ENCODE results near the gene LTBP3. TPM values are rescaled to one million over a fixed set of nuclear protein-coding genes. Genes with fewer than 3 reads are reported as not detected.
A peak's percentile ranks its signal among the peaks of the same experiment; 100 is the strongest.

LTBP3 gene
- total and polyA plus RNA-seq, 9 of the 15 experiments (the other 6 are each of a cell fraction or from before 2014, with no cell fraction given), result 0.06 to 20.5 (median 4.8) TPM

DNA sequence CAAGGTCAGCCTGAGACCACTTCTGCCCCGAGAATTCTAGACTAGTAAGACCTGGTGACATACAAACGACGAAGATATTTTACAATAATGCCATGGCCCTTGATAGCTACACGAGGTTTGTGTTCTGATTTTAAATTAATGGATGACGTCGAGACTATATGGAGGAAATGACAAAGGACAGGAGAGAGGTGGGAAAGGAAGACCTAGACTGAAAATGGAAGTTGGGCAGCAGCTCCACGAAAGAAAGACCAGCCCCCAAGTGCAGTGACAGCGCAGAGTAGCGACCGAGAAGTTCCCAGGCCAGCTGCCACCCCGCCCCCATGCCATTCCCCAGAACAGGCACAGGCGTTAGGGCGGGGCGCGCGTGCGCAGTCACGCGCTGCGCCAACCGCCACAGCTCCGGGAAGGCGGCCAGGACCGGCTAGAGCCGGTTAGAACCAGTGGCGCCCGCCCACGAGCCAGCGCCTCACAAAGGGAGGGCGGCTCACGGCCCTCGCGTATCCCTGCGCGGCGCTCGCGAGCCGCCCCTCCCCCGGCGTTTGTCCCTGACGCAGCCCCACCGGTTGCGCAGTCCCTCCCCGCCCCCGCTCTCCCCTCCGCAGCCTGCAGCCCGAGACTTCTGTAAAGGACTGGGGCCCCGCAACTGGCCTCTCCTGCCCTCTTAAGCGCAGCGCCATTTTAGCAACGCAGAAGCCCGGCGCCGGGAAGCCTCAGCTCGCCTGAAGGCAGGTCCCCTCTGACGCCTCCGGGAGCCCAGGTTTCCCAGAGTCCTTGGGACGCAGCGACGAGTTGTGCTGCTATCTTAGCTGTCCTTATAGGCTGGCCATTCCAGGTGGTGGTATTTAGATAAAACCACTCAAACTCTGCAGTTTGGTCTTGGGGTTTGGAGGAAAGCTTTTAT lies 60.8 kb downstream of the LTBP3 start (continued):
- TF ChIP-seq HSF4 (CRISPR knock-in tag; IDR thresholded peaks at IDR 0.05; ENCODE audit: borderline replicate concordance), result no peak
- TF ChIP-seq, protein P1, sequence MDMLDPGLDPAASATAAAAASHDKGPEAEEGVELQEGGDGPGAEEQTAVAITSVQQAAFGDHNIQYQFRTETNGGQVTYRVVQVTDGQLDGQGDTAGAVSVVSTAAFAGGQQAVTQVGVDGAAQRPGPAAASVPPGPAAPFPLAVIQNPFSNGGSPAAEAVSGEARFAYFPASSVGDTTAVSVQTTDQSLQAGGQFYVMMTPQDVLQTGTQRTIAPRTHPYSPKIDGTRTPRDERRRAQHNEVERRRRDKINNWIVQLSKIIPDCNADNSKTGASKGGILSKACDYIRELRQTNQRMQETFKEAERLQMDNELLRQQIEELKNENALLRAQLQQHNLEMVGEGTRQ (CRISPR knock-in tag; IDR thresholded peaks at IDR 0.05), result peak; percentile 43; the same call in 1 of the 2 replicates
- TF ChIP-seq, protein P2, sequence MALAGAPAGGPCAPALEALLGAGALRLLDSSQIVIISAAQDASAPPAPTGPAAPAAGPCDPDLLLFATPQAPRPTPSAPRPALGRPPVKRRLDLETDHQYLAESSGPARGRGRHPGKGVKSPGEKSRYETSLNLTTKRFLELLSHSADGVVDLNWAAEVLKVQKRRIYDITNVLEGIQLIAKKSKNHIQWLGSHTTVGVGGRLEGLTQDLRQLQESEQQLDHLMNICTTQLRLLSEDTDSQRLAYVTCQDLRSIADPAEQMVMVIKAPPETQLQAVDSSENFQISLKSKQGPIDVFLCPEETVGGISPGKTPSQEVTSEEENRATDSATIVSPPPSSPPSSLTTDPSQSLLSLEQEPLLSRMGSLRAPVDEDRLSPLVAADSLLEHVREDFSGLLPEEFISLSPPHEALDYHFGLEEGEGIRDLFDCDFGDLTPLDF (CRISPR knock-in tag; IDR thresholded peaks at IDR 0.05), result peak; percentile 66; the same call in 1 of the 2 replicates
- no peak for TF ChIP-seq ZNF785 (CRISPR knock-in tag; IDR thresholded peaks at IDR 0.05)
- peak; percentile 27 for TF ChIP-seq HDAC3 (IDR thresholded peaks at IDR 0.05; ENCODE audit: borderline replicate concordance, partially characterized antibody)
- TF ChIP-seq ZNF175 (CRISPR knock-in tag; IDR thresholded peaks at IDR 0.05; ENCODE audit: low read depth), result peak; percentile 14; the same call in 1 of the 2 replicates
- no peak for TF ChIP-seq RB1 (IDR thresholded peaks at IDR 0.05; ENCODE audit: low read depth)
- TF ChIP-seq, protein P3, sequence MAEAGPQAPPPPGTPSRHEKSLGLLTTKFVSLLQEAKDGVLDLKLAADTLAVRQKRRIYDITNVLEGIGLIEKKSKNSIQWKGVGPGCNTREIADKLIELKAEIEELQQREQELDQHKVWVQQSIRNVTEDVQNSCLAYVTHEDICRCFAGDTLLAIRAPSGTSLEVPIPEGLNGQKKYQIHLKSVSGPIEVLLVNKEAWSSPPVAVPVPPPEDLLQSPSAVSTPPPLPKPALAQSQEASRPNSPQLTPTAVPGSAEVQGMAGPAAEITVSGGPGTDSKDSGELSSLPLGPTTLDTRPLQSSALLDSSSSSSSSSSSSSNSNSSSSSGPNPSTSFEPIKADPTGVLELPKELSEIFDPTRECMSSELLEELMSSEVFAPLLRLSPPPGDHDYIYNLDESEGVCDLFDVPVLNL (CRISPR knock-in tag; IDR thresholded peaks at IDR 0.05; ENCODE audit: low read depth), result no peak
- TF ChIP-seq CBX2 (IDR thresholded peaks at IDR 0.05; ENCODE audit: insufficient read depth, low read length, poor library complexity, severe bottlenecking), result no peak
- peak; percentile 76 to 93; a peak in 3 of 4 replicates for TF ChIP-seq SIN3A (IDR thresholded peaks at IDR 0.05; ENCODE audit: borderline replicate concordance in 2 of 2, control insufficient read depth in 1 of 2, low read depth in 2 of 2, low read length in 2 of 2)
- TF ChIP-seq, protein P4, sequence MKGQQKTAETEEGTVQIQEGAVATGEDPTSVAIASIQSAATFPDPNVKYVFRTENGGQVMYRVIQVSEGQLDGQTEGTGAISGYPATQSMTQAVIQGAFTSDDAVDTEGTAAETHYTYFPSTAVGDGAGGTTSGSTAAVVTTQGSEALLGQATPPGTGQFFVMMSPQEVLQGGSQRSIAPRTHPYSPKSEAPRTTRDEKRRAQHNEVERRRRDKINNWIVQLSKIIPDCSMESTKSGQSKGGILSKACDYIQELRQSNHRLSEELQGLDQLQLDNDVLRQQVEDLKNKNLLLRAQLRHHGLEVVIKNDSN (CRISPR knock-in tag; IDR thresholded peaks at IDR 0.05), result peak; percentile 63
- no peak for TF ChIP-seq SMAD2 (IDR thresholded peaks at IDR 0.05; ENCODE audit: low read depth, low read length)
- no peak for TF ChIP-seq XRCC4 (IDR thresholded peaks at IDR 0.05; ENCODE audit: extremely low read depth, insufficient read depth, insufficient read length)
- TF ChIP-seq, protein P5, sequence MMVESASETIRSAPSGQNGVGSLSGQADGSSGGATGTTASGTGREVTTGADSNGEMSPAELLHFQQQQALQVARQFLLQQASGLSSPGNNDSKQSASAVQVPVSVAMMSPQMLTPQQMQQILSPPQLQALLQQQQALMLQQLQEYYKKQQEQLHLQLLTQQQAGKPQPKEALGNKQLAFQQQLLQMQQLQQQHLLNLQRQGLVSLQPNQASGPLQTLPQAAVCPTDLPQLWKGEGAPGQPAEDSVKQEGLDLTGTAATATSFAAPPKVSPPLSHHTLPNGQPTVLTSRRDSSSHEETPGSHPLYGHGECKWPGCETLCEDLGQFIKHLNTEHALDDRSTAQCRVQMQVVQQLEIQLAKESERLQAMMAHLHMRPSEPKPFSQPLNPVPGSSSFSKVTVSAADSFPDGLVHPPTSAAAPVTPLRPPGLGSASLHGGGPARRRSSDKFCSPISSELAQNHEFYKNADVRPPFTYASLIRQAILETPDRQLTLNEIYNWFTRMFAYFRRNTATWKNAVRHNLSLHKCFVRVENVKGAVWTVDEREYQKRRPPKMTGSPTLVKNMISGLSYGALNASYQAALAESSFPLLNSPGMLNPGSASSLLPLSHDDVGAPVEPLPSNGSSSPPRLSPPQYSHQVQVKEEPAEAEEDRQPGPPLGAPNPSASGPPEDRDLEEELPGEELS (CRISPR knock-in tag; IDR thresholded peaks at IDR 0.05; ENCODE audit: borderline replicate concordance), result no peak
- no peak for TF ChIP-seq TGIF2 (CRISPR knock-in tag; IDR thresholded peaks at IDR 0.05)
- TF ChIP-seq ZNF644 (tag; IDR thresholded peaks at IDR 0.05; ENCODE audit: low read depth), result peak; percentile 48; the same call in 1 of the 2 replicates
- TF ChIP-seq NFIC (IDR thresholded peaks at IDR 0.05), result peak; percentile 83
- no peak for TF ChIP-seq ZNF408 (CRISPR knock-in tag; IDR thresholded peaks at IDR 0.05; ENCODE audit: low read depth)
- TF ChIP-seq SUPT5H (IDR thresholded peaks at IDR 0.05), result peak; percentile 67
- no peak for TF ChIP-seq FOS (IDR thresholded peaks at IDR 0.05; ENCODE audit: extremely low read depth, insufficient read length)
